Hair follicular keratinocyte (primary cell): ENCODE measurements around the gene KRTAP19-2. TPM values are rescaled to one million over a fixed set of nuclear protein-coding genes. Genes with fewer than 3 reads are reported as not detected.

Source experiments
- total RNA-seq: library from RNA; depleted of rRNA; stranded (reverse); fragments of >200 nt; gene quantifications from 2 replicates; pipeline ENCODE4 v1.2.3, GENCODE V29; 2015

The KRTAP19-2 gene, protein sequence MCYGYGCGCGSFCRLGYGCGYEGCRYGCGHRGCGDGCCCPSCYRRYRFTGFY
- total RNA-seq, result not detected in 2 replicates

DNA sequence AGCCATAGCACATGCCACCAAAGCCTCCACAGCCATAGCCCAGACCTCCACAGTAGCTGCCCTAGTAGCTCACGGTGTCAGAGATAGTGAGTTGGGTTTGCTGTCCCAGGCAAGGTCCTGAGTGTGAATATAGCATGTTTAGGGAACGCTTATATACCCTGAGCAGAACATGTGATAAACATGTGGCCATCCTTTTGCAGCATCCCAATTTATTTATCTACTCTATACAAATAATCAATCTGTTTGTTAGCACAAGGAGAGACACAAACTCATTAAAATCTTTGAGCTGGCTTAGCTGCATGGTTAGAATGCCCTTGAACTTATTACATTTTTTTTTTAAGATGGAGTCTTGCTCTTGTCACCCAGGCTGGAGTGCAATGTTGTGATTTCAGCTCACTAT lies at the start of gene KRTAP19-2:
TSS of gene KRTAP19-2 (minus strand) at position 101 of the 400 bp plus-strand sequence. CDS start at position 13, 88 bp downstream.

DNA sequence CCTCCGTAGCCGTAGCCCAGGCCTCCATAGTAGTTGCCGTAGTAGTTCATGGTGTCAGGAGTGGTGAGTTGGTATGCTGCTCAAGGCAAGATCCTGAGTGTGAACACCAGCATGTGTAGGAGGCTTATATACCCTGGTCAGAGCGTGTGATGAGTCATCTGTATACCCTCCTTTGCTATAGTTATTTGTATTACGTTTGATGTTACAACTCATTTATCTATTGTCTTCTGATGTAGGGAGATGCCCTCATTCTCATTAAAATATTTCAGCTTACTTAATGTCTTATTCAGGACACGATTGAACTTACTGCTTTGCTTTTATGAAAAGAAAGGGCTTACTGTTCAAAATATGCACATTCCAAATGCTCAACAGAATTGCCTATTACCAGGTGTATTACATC lies 14.8 kb upstream of the KRTAP19-2 start, which contains the start of gene KRTAP19-5:
TSS of gene KRTAP19-5 (minus strand) at position 101 of the 400 bp plus-strand sequence. CDS start at position 50, 51 bp downstream.

DNA sequence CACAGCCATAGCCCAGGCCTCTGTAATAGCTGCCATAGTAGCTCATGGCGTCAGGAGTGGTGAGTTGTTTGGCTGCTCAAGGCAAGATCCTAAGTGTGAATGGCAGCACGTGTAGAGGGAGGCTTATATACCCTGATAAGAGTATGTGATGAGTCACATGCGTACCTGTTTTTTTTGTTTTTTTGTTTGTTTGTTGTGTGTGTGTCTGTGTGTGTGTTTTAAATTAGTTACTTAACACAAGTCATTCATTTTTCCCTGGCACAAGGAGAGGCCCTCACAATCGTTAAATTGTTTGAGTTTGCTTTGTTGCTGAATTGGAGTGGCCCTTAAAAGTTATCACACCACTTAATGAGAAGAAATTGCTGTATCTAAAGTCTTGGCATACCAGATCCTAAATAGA lies 9.8 kb upstream of the KRTAP19-2 start, which contains the start of gene KRTAP19-4:
TSS of gene KRTAP19-4 (minus strand) at position 101 of the 400 bp plus-strand sequence. CDS start at position 46, 55 bp downstream.

DNA sequence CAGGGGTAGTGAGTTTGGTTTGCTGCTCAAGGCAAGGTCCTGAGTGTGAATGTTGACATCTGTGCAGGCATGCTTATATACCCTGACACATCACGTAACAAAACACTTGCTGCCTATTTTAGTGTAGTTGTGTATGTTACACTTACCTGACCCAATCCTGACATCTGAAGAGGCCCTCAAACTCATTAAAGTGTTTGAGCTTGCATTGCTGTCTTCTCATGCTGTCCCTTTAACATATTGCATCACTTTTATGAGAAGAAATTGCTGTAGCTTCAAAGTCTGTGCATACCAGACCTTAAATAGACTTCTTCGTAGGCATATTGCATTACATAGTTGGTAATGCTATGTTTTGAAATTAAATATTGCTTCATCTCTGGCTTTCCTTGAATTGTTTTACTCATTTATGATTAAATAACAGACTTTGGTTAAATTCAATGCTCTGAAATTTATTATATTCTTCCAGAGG lies 4.8 kb upstream of the KRTAP19-2 start, which contains the start of gene KRTAP19-3:
TSS of gene KRTAP19-3 (minus strand) at position 51 of the 466 bp plus-strand sequence. CDS start 56 bp downstream, outside the sequence.

DNA sequence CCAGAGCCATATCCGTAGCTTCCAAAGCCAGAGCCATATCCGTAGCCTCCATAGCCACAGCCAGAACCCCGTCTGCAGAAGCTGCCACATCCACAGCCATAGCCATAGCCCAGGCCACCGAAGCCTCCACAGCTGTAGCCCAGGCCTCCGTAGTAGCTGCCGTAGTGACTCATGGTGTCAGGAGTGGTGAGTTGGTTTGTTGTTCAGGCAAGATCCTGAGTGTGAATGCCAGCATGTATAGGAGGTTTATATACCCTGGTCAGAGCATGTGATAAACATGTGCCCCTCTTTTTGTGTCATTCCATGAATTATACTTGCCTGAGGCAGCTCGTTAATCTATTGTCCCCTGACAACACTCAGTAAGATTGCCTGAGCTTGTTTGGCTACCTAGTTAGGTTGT lies 7.1 kb downstream of the KRTAP19-2 start, which contains the start of gene KRTAP19-1:
TSS of gene KRTAP19-1 (minus strand) at position 223 of the 400 bp plus-strand sequence. CDS start at position 173, 50 bp downstream.

DNA sequence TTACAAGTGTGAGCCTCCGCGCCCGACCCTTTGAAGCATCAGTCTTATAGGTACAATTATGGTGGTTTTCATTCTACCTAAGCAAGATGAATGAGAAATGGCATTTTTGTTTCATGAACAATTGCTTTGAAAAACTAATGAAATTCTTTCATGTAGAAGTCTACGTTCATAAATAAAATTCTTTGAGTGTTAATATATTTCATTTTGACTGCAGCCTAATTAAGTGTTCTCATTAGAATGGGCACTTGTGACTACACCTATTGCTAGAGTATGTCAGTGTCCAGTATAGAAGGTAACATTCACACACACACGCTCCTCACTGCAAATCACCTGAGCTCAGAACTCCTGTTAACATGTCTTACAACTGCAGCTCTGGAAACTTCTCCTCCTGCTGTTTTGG lies 47.3 kb downstream of the KRTAP19-2 start, which contains the start of gene KRTAP15-1:
TSS of gene KRTAP15-1 (plus strand) at position 301 of the 400 bp plus-strand sequence. CDS start at position 354, 53 bp downstream.

Other genes with a start within 250 kb of the KRTAP19-2 start
- gene KRTAP24-1, start 204.5 kb downstream of the KRTAP19-2 start, total RNA-seq, result not detected in 2 replicates
- not detected in 2 replicates for gene KRTAP25-1, start 197.9 kb downstream of the KRTAP19-2 start, total RNA-seq
- gene KRTAP26-1, start 167.1 kb downstream of the KRTAP19-2 start, total RNA-seq, result not detected in 2 replicates
- gene KRTAP27-1, start 149.7 kb downstream of the KRTAP19-2 start, total RNA-seq, result not detected in 2 replicates
- not detected in 2 replicates for gene KRTAP23-1, start 138.8 kb downstream of the KRTAP19-2 start, total RNA-seq
- gene KRTAP13-2, start 115.2 kb downstream of the KRTAP19-2 start, total RNA-seq, result not detected in 2 replicates
- not detected in 2 replicates for gene KRTAP13-1, start 91.4 kb downstream of the KRTAP19-2 start, total RNA-seq
- gene KRTAP13-3, start 61.5 kb downstream of the KRTAP19-2 start, total RNA-seq, result not detected in 2 replicates
- not detected in 2 replicates for gene KRTAP13-4, start 57.2 kb downstream of the KRTAP19-2 start, total RNA-seq
- gene KRTAP15-1, start 47.2 kb downstream of the KRTAP19-2 start, total RNA-seq, result not detected in 2 replicates
- gene KRTAP19-1, start 7.1 kb downstream of the KRTAP19-2 start, total RNA-seq, result not detected in 2 replicates
- not detected in 2 replicates for gene KRTAP19-3, start 4.6 kb upstream of the KRTAP19-2 start, total RNA-seq
- not detected in 2 replicates for gene KRTAP19-4, start 9.7 kb upstream of the KRTAP19-2 start, total RNA-seq
- gene KRTAP19-5, start 14.7 kb upstream of the KRTAP19-2 start, total RNA-seq, result not detected in 2 replicates
- not detected in 2 replicates for gene KRTAP19-6, start 54.4 kb upstream of the KRTAP19-2 start, total RNA-seq
- not detected in 2 replicates for gene KRTAP19-7, start 73.9 kb upstream of the KRTAP19-2 start, total RNA-seq
- not detected in 2 replicates for gene KRTAP22-2, start 103.0 kb upstream of the KRTAP19-2 start, total RNA-seq
- not detected in 2 replicates for gene KRTAP6-3, start 105.0 kb upstream of the KRTAP19-2 start, total RNA-seq
- not detected in 2 replicates for gene KRTAP6-2, start 111.5 kb upstream of the KRTAP19-2 start, total RNA-seq
- not detected in 2 replicates for gene KRTAP22-1, start 113.7 kb upstream of the KRTAP19-2 start, total RNA-seq
- not detected in 2 replicates for gene KRTAP6-1, start 126.5 kb upstream of the KRTAP19-2 start, total RNA-seq
- gene KRTAP20-1, start 129.0 kb upstream of the KRTAP19-2 start, total RNA-seq, result not detected in 2 replicates
- gene KRTAP20-4, start 133.2 kb upstream of the KRTAP19-2 start, total RNA-seq, result not detected in 2 replicates
- gene KRTAP20-2, start 147.8 kb upstream of the KRTAP19-2 start, total RNA-seq, result not detected in 2 replicates
- gene KRTAP20-3, start 155.4 kb upstream of the KRTAP19-2 start, total RNA-seq, result not detected in 2 replicates
- not detected in 2 replicates for gene KRTAP21-3, start 231.3 kb upstream of the KRTAP19-2 start, total RNA-seq